Astrocyte (in vitro differentiated cells and primary cell): ENCODE data around the gene FYN.

Experiments
- CTCF ChIP-seq: IDR thresholded peaks from 2 replicates; pipeline ENCODE4 v1.5.1; 2011; ENCODE audit warnings: low read depth, mild to moderate bottlenecking, inconsistent platforms, low read length, moderate library complexity; ENCODE audit not compliant: insufficient read depth
- EZH2 ChIP-seq: IDR thresholded peaks from 2 replicates; pipeline ENCODE4 v1.6.1; 2012; ENCODE audit warnings: mild to moderate bottlenecking, low read length, inconsistent platforms; ENCODE audit not compliant: insufficient read depth

GRCh38 chr6:111871725-111872400 is 1.4 kb downstream of the FYN start:
- TF ChIP-seq CTCF = no peak
- no peak for TF ChIP-seq EZH2
